K562 (cell line): ENCODE results near the gene BRD3OS. TPM values are rescaled to one million over a fixed set of nuclear protein-coding genes. Genes with fewer than 3 reads are reported as not detected.

Source experiments
- ATAC-seq: fragments of 200-7000 bp; cut with Tn5 transposase; 3 replicates; pipeline ENCODE4 v1.9.1; 2020; ENCODE audit warnings: moderate library complexity
- BruUV-seq: library from RNA; stranded (reverse); fragments of 400-500 nt; replicated peaks from 2 replicates; lab custom pipeline; 2021; lab: Mats Ljungman, UMichigan
- CTCF ChIA-PET: fragments of 300-600 bp; formaldehyde crosslinking; extraction: SDS; loops from one replicate; lab custom pipeline; 2021; ENCODE audit warnings: low intra/inter-chr PET ratio; lab: Yijun Ruan, JAX
- POLR2A ChIA-PET: fragments of 300-600, 350-650 bp; sonication (Branson Sonifier 250); formaldehyde crosslinking; extraction: SDS; loops from one replicate; lab custom pipeline; 2021; ENCODE audit warnings: antibody characterized with exemption, inconsistent platforms; lab: Yijun Ruan, JAX
- DNase-seq, 4 experiments: peaks; one replicate each; pipeline versions ENCODE4 v3.0.0 to v3.0.0-alpha.2; 2011 to 2018; ENCODE audit warnings: low spot score in 3 of 4, mixed read lengths in 3 of 4; ENCODE audit errors: extremely low read depth in 1 of 4
- FAIRE-seq: peaks from 2 replicates; lab custom pipeline; 2011; peaks lifted over from hg19 to GRCh38; lab: Jason Lieb, UNC
- H2AFZ ChIP-seq: 2 replicates; pipeline ENCODE4 v1.6.0; 2011; ENCODE audit warnings: low read depth, low read length, control low read depth, inconsistent platforms
- H3K27ac ChIP-seq: fragments of 200-600 bp; 3 replicates; pipeline ENCODE4 v1.8.0; 2011; ENCODE audit warnings: low read depth, mild to moderate bottlenecking, control low read depth, inconsistent platforms, low read length, moderate library complexity, mixed read lengths; ENCODE audit errors: extremely low read depth
- H3K27me3 ChIP-seq, 2 experiments: fragments of 300-600 bp in 1 of 2; 2 replicates in 1 of 2; 3 replicates in 1 of 2; pipeline versions ENCODE4 v1.6.0 to v1.8.0; 2011; ENCODE audit warnings: inconsistent platforms in 2 of 2, low read length in 2 of 2, mild to moderate bottlenecking in 1 of 2, mixed read lengths in 1 of 2, moderate library complexity in 1 of 2; ENCODE audit not compliant: control insufficient read depth in 2 of 2, insufficient read depth in 2 of 2
- H3K36me3 ChIP-seq: fragments of 300-600 bp; 3 replicates; pipeline ENCODE4 v1.8.0; 2011; ENCODE audit warnings: mild to moderate bottlenecking, low read length, inconsistent platforms; ENCODE audit not compliant: control insufficient read depth, insufficient read depth
- H3K4me1 ChIP-seq, 2 experiments: fragments of 200-600 bp in 1 of 2; replicated peaks in 1 of 2; 2 replicates in 1 of 2; 3 replicates in 1 of 2; pipeline versions ENCODE4 v1.5.1 to v1.8.0; 2011; ENCODE audit warnings: inconsistent platforms in 2 of 2, low read length in 2 of 2, mild to moderate bottlenecking in 1 of 2, mixed read lengths in 1 of 2, moderate library complexity in 1 of 2; ENCODE audit not compliant: control insufficient read depth in 2 of 2, insufficient read depth in 2 of 2
- H3K4me2 ChIP-seq: 2 replicates; pipeline ENCODE4 v1.6.1; 2011; ENCODE audit warnings: low read length, control low read depth, inconsistent platforms, mixed read lengths; ENCODE audit not compliant: insufficient read depth
- H3K4me3 ChIP-seq: fragments of 200-600 bp; sonication (generic), shearing (Covaris generic); 2 replicates; pipeline ENCODE4 v1.5.1; 2016; ENCODE audit warnings: control low read depth, inconsistent platforms
- H3K79me2 ChIP-seq: fragments of 200-600 bp; 3 replicates; pipeline ENCODE4 v1.8.0; 2011; ENCODE audit warnings: low read length, inconsistent platforms; ENCODE audit not compliant: control insufficient read depth, insufficient read depth
- H3K9ac ChIP-seq, 2 experiments: 2 replicates each; pipeline versions ENCODE4 v1.6.0 to v1.6.1; 2011; ENCODE audit warnings: low read depth in 2 of 2, low read length in 2 of 2, control low read depth in 1 of 2, inconsistent platforms in 1 of 2, mild to moderate bottlenecking in 1 of 2, mixed read lengths in 1 of 2; ENCODE audit not compliant: insufficient read depth in 1 of 2
- H3K9me1 ChIP-seq: one replicate; pipeline ENCODE4 v1.6.0; 2011; ENCODE audit warnings: inconsistent platforms, mild to moderate bottlenecking, low read length, moderate library complexity; ENCODE audit not compliant: control insufficient read depth, insufficient read depth
- H3K9me3 ChIP-seq: replicated peaks from 2 replicates; pipeline ENCODE4 v1.5.1; 2011; ENCODE audit warnings: low read depth, low read length, inconsistent platforms; ENCODE audit not compliant: control insufficient read depth, insufficient read depth
- H4K20me1 ChIP-seq: replicated peaks from 2 replicates; pipeline ENCODE4 v1.6.1; 2011; ENCODE audit warnings: low read length, inconsistent platforms, mixed read lengths; ENCODE audit not compliant: control insufficient read depth, insufficient read depth
- BDP1 ChIP-seq: IDR thresholded peaks from 3 replicates; pipeline ENCODE4 v1.6.1; 2011; ENCODE audit not compliant: insufficient read length, insufficient read depth
- CBX3 ChIP-seq, 2 experiments: IDR thresholded peaks; 1 replicate in 1 of 2; 2 replicates in 1 of 2; pipeline ENCODE4 v1.6.1; 2012; ENCODE audit warnings: inconsistent platforms in 2 of 2, low read length in 2 of 2, borderline replicate concordance in 1 of 2, control low read depth in 1 of 2
- CBX5 ChIP-seq: IDR thresholded peaks from 2 replicates; pipeline ENCODE4 v1.6.1; 2014; ENCODE audit warnings: low read depth, borderline replicate concordance
- ELF1 ChIP-seq: fragments of 200-800 bp; sonication (Bioruptor generic); IDR thresholded peaks from 2 replicates; pipeline ENCODE4 v1.6.1; 2016; ENCODE audit warnings: missing genetic modification characterization, missing compliant biosample characterization
- MEF2A ChIP-seq: IDR thresholded peaks from 2 replicates; pipeline ENCODE4 v1.6.1; 2011; ENCODE audit warnings: low read depth, mild to moderate bottlenecking, low read length, moderate library complexity; ENCODE audit not compliant: control insufficient read depth
- MYNN ChIP-seq, 2 experiments: sonication (generic); formaldehyde crosslinking in 1 of 2; IDR thresholded peaks; 2 replicates each; pipeline versions ENCODE4 v1.5.0 to v1.6.1; 2016 to 2020; ENCODE audit warnings: antibody characterized with exemption in 1 of 2, missing genetic modification reagents in 1 of 2
- PTRF ChIP-seq: fragments of 450-650 bp; IDR thresholded peaks from 2 replicates; pipeline ENCODE4 v1.6.1; 2016; ENCODE audit warnings: mild to moderate bottlenecking, missing genetic modification characterization, missing compliant biosample characterization
- RBFOX2 ChIP-seq: fragments of 200-400 bp; formaldehyde crosslinking; IDR thresholded peaks from 2 replicates; pipeline ENCODE4 v1.6.1; 2017; ENCODE audit warnings: low read depth, mild to moderate bottlenecking, low read length, moderate library complexity
- TRIM24 ChIP-seq, 2 experiments: fragments of 450-650 bp; IDR thresholded peaks; 2 replicates each; pipeline ENCODE4 v1.6.1; 2016
- U2AF2 ChIP-seq: fragments of 200-400 bp; formaldehyde crosslinking; optimal IDR thresholded peaks from 2 replicates; pipeline ENCODE3; 2017; ENCODE audit warnings: low read depth, mild to moderate bottlenecking, low read length
- ZFP30 ChIP-seq: fragments of 250-450 bp; sonication (Bioruptor Pico); IDR thresholded peaks from 2 replicates; pipeline ENCODE4 v1.8.0; 2022; ENCODE audit warnings: moderate library complexity, mild to moderate bottlenecking, inconsistent platforms, borderline replicate concordance
- ZNF140 ChIP-seq: fragments of 250-450 bp; sonication (Bioruptor Pico); IDR thresholded peaks from 2 replicates; pipeline ENCODE4 v1.8.0; 2021; ENCODE audit warnings: moderate library complexity, mild to moderate bottlenecking, inconsistent platforms
- ZNF174 ChIP-seq: fragments of 250-450 bp; sonication (Bioruptor Pico); IDR thresholded peaks from 2 replicates; pipeline ENCODE4 v1.4.0; 2020; ENCODE audit warnings: mild to moderate bottlenecking
- ZNF41 ChIP-seq: fragments of 250-450 bp; sonication (Bioruptor Pico); conservative IDR thresholded peaks from 2 replicates; pipeline ENCODE4 v1.4.0; 2020; ENCODE audit warnings: mild to moderate bottlenecking
- ZNF780A ChIP-seq: fragments of 250-450 bp; sonication (Bioruptor Pico); IDR thresholded peaks from 2 replicates; pipeline ENCODE4 v1.5.0; 2021; ENCODE audit warnings: mild to moderate bottlenecking
- WGBS: fragments of 100-300 bp; shearing (Covaris generic); methylation state at CpG from one replicate; pipeline ENCODE4 v1.1.6; 2016; ENCODE audit warnings: low coverage, mixed read lengths; ENCODE audit not compliant: insufficient coverage; ENCODE audit errors: missing lambda C conversion rate; 5-methylcytosine and 5-hydroxymethylcytosine counted together
- in situ Hi-C: fragments of 300-500 bp; cut with MboI; formaldehyde crosslinking; loops from 4 replicates; pipeline ENCODE4 v1.15.0; 2018; ENCODE audit warnings: inconsistent platforms, mixed read lengths
- intact Hi-C: fragments of 100-400 bp; cut with micrococcal nuclease; formaldehyde crosslinking; loops from 2 replicates; pipeline ENCODE4 v1.14.2; 2022
- polyA plus RNA-seq, 8 experiments: library from polyadenylated mRNA; depleted of rRNA in 4 of 8; stranded (reverse) in 5 of 8; unstranded in 3 of 8; fragments of >200 nt; fragmentation: Nextera tagmentation in 2 of 8; fragmentation: Illumina TruSeq in 1 of 8; extraction: Ambion mirVana in 2 of 8; extraction: Trizol in 1 of 8; gene quantifications; 2 replicates each; pipeline versions ENCODE4 v1.2.1 to v1.2.3, GENCODE V29; 2011 to 2014; ENCODE audit warnings: inconsistent platforms in 1 of 8, missing spikeins in 1 of 8
- total RNA-seq, 7 experiments: library from RNA; depleted of rRNA in 6 of 7; stranded (reverse); fragments of >200 nt in 6 of 7; fragmentation: Illumina TruSeq in 2 of 7; extraction: Trizol in 2 of 7; gene quantifications; 2 replicates each; pipeline versions ENCODE4 v1.2.1 to v1.2.3, GENCODE V29; 2011 to 2021; ENCODE audit warnings: low replicate concordance in 1 of 7
- TF ChIP-seq, protein P1 (sequence below): fragments of 250-450 bp; sonication (Bioruptor Pico); IDR thresholded peaks from 2 replicates; pipeline ENCODE4 v1.9.0; 2021; ENCODE audit warnings: mild to moderate bottlenecking, inconsistent platforms
- TF ChIP-seq, protein P2 (sequence below): fragments of 450-650 bp; IDR thresholded peaks from 2 replicates; pipeline ENCODE4 v1.6.1; 2016; ENCODE audit warnings: missing biosample characterization, missing genetic modification characterization

The BRD3OS gene
- total and polyA plus RNA-seq, 9 of the 15 experiments (the other 6 are each of a cell fraction or from before 2014, with no cell fraction given), result 1.1 to 8.7 (median 5.9) TPM

- Histone ChIP-seq H3K9me1 (no peaks in the 10 kb centered on the region), H3K9me3 (no peaks in the 10 kb centered on the region), H3K79me2 (no peaks in the 10 kb centered on the region), H3K4me3 (no peak overlapping the region), H4K20me1 (peaks cover 25% of the 10 kb centered on the region), H3K36me3 (no peaks in the 10 kb centered on the region), H3K4me1 (peaks cover 0 to 41% of the 10 kb centered on the region in 2 experiments; a peak in 3 of 5 replicates), H3K4me2 (no peak overlapping the region), H3K27ac (no peak overlapping the region), H3K9ac (no peak overlapping the region), H3K27me3 (peaks cover 0 to 40% of the 10 kb centered on the region in 2 experiments; a peak in 3 of 5 replicates), H2AFZ (no peak overlapping the region)
- ChIA-PET POLR2A (interaction anchor here (1.1 kb wide), 1 partner anchor 34 kb away, joined by 3 read pairs; the partner anchor contains the start of gene BRD3OS), CTCF (no interaction called here)
- ATAC-seq (no peak), DNase-seq (peak in 1 of 4 experiments; percentile 29), FAIRE-seq (no peak)
- intact Hi-C loops (no loop called here), in situ Hi-C loops (no loop called here)
- BruUV-seq, result no TSS peak
- whole genome bisulfite sequencing, result 75% methylated on average over 22 of the region's 82 CpGs
- no peak for TF ChIP-seq ZNF140 (CRISPR knock-in tag)
- no peak for TF ChIP-seq PTRF (tag)
- TF ChIP-seq, protein P1, sequence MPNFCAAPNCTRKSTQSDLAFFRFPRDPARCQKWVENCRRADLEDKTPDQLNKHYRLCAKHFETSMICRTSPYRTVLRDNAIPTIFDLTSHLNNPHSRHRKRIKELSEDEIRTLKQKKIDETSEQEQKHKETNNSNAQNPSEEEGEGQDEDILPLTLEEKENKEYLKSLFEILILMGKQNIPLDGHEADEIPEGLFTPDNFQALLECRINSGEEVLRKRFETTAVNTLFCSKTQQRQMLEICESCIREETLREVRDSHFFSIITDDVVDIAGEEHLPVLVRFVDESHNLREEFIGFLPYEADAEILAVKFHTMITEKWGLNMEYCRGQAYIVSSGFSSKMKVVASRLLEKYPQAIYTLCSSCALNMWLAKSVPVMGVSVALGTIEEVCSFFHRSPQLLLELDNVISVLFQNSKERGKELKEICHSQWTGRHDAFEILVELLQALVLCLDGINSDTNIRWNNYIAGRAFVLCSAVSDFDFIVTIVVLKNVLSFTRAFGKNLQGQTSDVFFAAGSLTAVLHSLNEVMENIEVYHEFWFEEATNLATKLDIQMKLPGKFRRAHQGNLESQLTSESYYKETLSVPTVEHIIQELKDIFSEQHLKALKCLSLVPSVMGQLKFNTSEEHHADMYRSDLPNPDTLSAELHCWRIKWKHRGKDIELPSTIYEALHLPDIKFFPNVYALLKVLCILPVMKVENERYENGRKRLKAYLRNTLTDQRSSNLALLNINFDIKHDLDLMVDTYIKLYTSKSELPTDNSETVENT (CRISPR knock-in tag), result no peak
- TF ChIP-seq TRIM24 (IDR thresholded peaks at IDR 0.05), result no peak
- no peak for TF ChIP-seq MEF2A
- no peak for TF ChIP-seq ZNF174
- TF ChIP-seq CBX3 (IDR thresholded peaks at IDR 0.05; ENCODE audit: borderline replicate concordance in 1 of 2, low read length in 2 of 2), result no peak
- TF ChIP-seq ZFP30 (CRISPR knock-in tag), result no peak
- no peak for TF ChIP-seq ZNF780A (CRISPR knock-in tag)
- TF ChIP-seq BDP1, result no peak
- TF ChIP-seq, protein P2, sequence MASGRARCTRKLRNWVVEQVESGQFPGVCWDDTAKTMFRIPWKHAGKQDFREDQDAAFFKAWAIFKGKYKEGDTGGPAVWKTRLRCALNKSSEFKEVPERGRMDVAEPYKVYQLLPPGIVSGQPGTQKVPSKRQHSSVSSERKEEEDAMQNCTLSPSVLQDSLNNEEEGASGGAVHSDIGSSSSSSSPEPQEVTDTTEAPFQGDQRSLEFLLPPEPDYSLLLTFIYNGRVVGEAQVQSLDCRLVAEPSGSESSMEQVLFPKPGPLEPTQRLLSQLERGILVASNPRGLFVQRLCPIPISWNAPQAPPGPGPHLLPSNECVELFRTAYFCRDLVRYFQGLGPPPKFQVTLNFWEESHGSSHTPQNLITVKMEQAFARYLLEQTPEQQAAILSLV (tag), result no peak
- no peak for TF ChIP-seq CBX5
- TF ChIP-seq MYNN (IDR thresholded peaks at IDR 0.05), result no peak
- TF ChIP-seq MYNN (CRISPR knock-in tag; IDR thresholded peaks at IDR 0.05), result no peak
- no peak for TF ChIP-seq ZNF41 (CRISPR knock-in tag)
- no peak for TF ChIP-seq RBFOX2
- TF ChIP-seq ELF1, result no peak
- no peak for TF ChIP-seq U2AF2
These were observed 33.9 kb upstream of the BRD3OS start for GRCh38 chr9:133991214-133991921.
